ENCODE results near the gene STIP1.
"Not testable (repeated sequence)": the region's sequence is repeated elsewhere in the genome, so short reads cannot be mapped to it uniquely, and the experiment has no call there.

- not testable (repeated sequence) for TF ChIP-seq POLR2A, POLR2AphosphoS5 (IDR thresholded peaks at IDR 0.05; ENCODE audit: low read depth, low read length)
Measured at GRCh38 chr11:64246621-64246870, 60.6 kb downstream of the STIP1 start.

All from GM12891 (cell line).